ENCODE measurements around the gene CROCC. TPM values are rescaled to one million over a fixed set of nuclear protein-coding genes. Genes with fewer than 3 reads are reported as not detected.
A peak's percentile ranks its signal among the peaks of the same experiment; 100 is the strongest.

CROCC gene
- total RNA-seq, 1 experiment from 2014 or later, result 31.3 TPM

GRCh38 chr1:16984717-16985116, 63.0 kb downstream of the CROCC start:
- peak; percentile 97 for DNase-seq (ENCODE audit: low read depth)

GRCh38 chr1:16986113-16986512, 64.4 kb downstream of the CROCC start:
- no peak for DNase-seq (ENCODE audit: low read depth)

- DNase-seq (ENCODE audit: low read depth), result no peak
Measured at GRCh38 chr1:16986560-16986959, 64.8 kb downstream of the CROCC start.

- peak; percentile 59 for DNase-seq (ENCODE audit: low read depth)
Measured at GRCh38 chr1:16986962-16987361, 65.2 kb downstream of the CROCC start.

GRCh38 chr1:16988210-16988609, 66.5 kb downstream of the CROCC start:
- DNase-seq (ENCODE audit: low read depth), result no peak

- DNase-seq (ENCODE audit: low read depth), result no peak
Measured at GRCh38 chr1:16989676-16990391, 68.1 kb downstream of the CROCC start.

GRCh38 chr1:16991571-16991970, 69.8 kb downstream of the CROCC start:
- no peak for DNase-seq (ENCODE audit: low read depth)

- DNase-seq (ENCODE audit: low read depth), result no peak
Measured at GRCh38 chr1:16992102-16992501, 70.4 kb downstream of the CROCC start.

GRCh38 chr1:16992675-16993074, 70.9 kb downstream of the CROCC start:
- DNase-seq (ENCODE audit: low read depth), result no peak

GRCh38 chr1:16993521-16994038, 71.8 kb downstream of the CROCC start:
- no peak for DNase-seq (ENCODE audit: low read depth)

GRCh38 chr1:16996845-16997244, 75.1 kb downstream of the CROCC start:
- no peak for DNase-seq (ENCODE audit: low read depth)

GRCh38 chr1:16998589-16998988, 76.9 kb downstream of the CROCC start:
- no peak for DNase-seq (ENCODE audit: low read depth)

- DNase-seq (ENCODE audit: low read depth), result no peak
Measured at GRCh38 chr1:16999863-17000262, 78.1 kb downstream of the CROCC start.

- no peak for DNase-seq (ENCODE audit: low read depth)
Measured at GRCh38 chr1:17001760-17002523, 80.2 kb downstream of the CROCC start.

GRCh38 chr1:17002524-17002902, 80.8 kb downstream of the CROCC start:
- DNase-seq (ENCODE audit: low read depth), result no peak

GRCh38 chr1:17004466-17005364, 83.0 kb downstream of the CROCC start:
- DNase-seq (ENCODE audit: low read depth), result peak; percentile 51

- DNase-seq (ENCODE audit: low read depth), result no peak
Measured at GRCh38 chr1:17005365-17005740, 83.6 kb downstream of the CROCC start.

GRCh38 chr1:17007121-17007520, 85.4 kb downstream of the CROCC start:
- DNase-seq (ENCODE audit: low read depth), result no peak

GRCh38 chr1:17008208-17008855, 86.6 kb downstream of the CROCC start:
- no peak for DNase-seq (ENCODE audit: low read depth)

GRCh38 chr1:17009706-17010105, 88.0 kb downstream of the CROCC start:
- no peak for DNase-seq (ENCODE audit: low read depth)

- DNase-seq (ENCODE audit: low read depth), result no peak
Measured at GRCh38 chr1:17011092-17011438, 89.3 kb downstream of the CROCC start.
